ENCODE data around the gene GJB2. TPM values are rescaled to one million over a fixed set of nuclear protein-coding genes. Genes with fewer than 3 reads are reported as not detected.

Gene GJB2
- total and polyA plus RNA-seq, 2 donors from 2014 or later (not counting 2 experiments from before 2014, with no cell fraction given), result 229 to 308 TPM

Other genes starting within 250 kb of the GJB2 start
- 43.6 and 45.8 TPM in 2 replicates for gene ZMYM2, start 234.2 kb downstream of the GJB2 start, total RNA-seq
- 14.0 TPM in 2 replicates for gene ZMYM2, start 234.2 kb downstream of the GJB2 start, polyA plus RNA-seq
- gene GJA3, start 31.9 kb downstream of the GJB2 start, total RNA-seq, result 0.07 and 0.11 TPM in 2 replicates
- 0.01 and 0.03 TPM in 2 replicates for gene GJA3, start 31.9 kb downstream of the GJB2 start, polyA plus RNA-seq
- gene GJB6, start 39.4 kb upstream of the GJB2 start, total RNA-seq, result 8.7 and 19.0 TPM in 2 replicates
- 6.2 and 12.4 TPM in 2 replicates for gene GJB6, start 39.4 kb upstream of the GJB2 start, polyA plus RNA-seq

All from foreskin keratinocyte (primary cell).